Smooth muscle cell (in vitro differentiated cells): ENCODE measurements around the gene RPS6KA2. TPM values are rescaled to one million over a fixed set of nuclear protein-coding genes. Genes with fewer than 3 reads are reported as not detected.

ENCODE experiments used
- DNase-seq: peaks from one replicate; lab custom pipeline; 2025; ENCODE audit not compliant: unreplicated experiment; lab: John Stamatoyannopoulos, UW
- H2AFZ ChIP-seq: fragments of 200-600 bp; sonication (generic); 2 replicates; pipeline ENCODE4 v1.6.0; 2016; ENCODE audit warnings: antibody characterized with exemption, low read depth, mild to moderate bottlenecking
- H3F3A ChIP-seq: fragments of 200-600 bp; sonication (generic); 2 replicates; pipeline ENCODE4 v1.6.0; 2017; ENCODE audit warnings: antibody characterized with exemption, low read depth
- H3K27ac ChIP-seq: fragments of 200-600 bp; sonication (generic); 2 replicates; pipeline ENCODE4 v1.5.1; 2016; ENCODE audit warnings: low read depth, mild to moderate bottlenecking
- H3K27me3 ChIP-seq: fragments of 200-600 bp; sonication (generic); 2 replicates; pipeline ENCODE4 v1.6.1; 2016; ENCODE audit warnings: low read depth, mild to moderate bottlenecking
- H3K36me3 ChIP-seq: fragments of 200-600 bp; sonication (generic); 2 replicates; pipeline ENCODE4 v1.5.1; 2016; ENCODE audit warnings: low read depth
- H3K4me1 ChIP-seq: fragments of 200-600 bp; sonication (generic); 2 replicates; pipeline ENCODE4 v1.5.1; 2016; ENCODE audit warnings: low read depth
- H3K4me2 ChIP-seq: fragments of 200-600 bp; sonication (generic); 2 replicates; pipeline ENCODE4 v1.6.0; 2016; ENCODE audit warnings: mild to moderate bottlenecking
- H3K4me3 ChIP-seq: fragments of 200-600 bp; sonication (generic); 2 replicates; pipeline ENCODE4 v1.5.1; 2016; ENCODE audit warnings: mild to moderate bottlenecking
- H3K79me2 ChIP-seq: fragments of 200-600 bp; sonication (generic); 2 replicates; pipeline ENCODE4 v1.6.0; 2016; ENCODE audit warnings: low read depth, mild to moderate bottlenecking
- H3K9ac ChIP-seq: fragments of 200-600 bp; sonication (generic); 2 replicates; pipeline ENCODE4 v1.6.0; 2016; ENCODE audit warnings: low read depth
- H3K9me3 ChIP-seq: fragments of 200-600 bp; sonication (generic); replicated peaks from 2 replicates; pipeline ENCODE4 v1.5.1; 2016; ENCODE audit warnings: low read depth
- H4K20me1 ChIP-seq: fragments of 200-600 bp; sonication (generic); 2 replicates; pipeline ENCODE4 v1.6.0; 2016; ENCODE audit warnings: low read depth
- CTCF ChIP-seq: fragments of 200-600 bp; sonication (generic); IDR thresholded peaks from 2 replicates; pipeline ENCODE4 v1.5.1; 2017; ENCODE audit warnings: borderline replicate concordance, mild to moderate bottlenecking, antibody characterized with exemption; ENCODE audit not compliant: insufficient read depth, poor library complexity, severe bottlenecking
- WGBS: methylation state at CpG from one replicate; pipeline ENCODE4 v1.1.7; 2016; ENCODE audit warnings: low lambda C conversion rate; 5-methylcytosine and 5-hydroxymethylcytosine counted together
- polyA plus RNA-seq: library from polyadenylated mRNA; unstranded; fragments of >200 nt; fragmentation: Nextera tagmentation; extraction: Ambion mirVana; gene quantifications from 2 replicates; pipeline ENCODE4 v1.2.1, GENCODE V29; 2016
- total RNA-seq: library from RNA; depleted of rRNA; stranded (reverse); fragments of >200 nt; gene quantifications from 2 replicates; pipeline ENCODE4 v1.2.3, GENCODE V29; 2014

The RPS6KA2 gene
- total and polyA plus RNA-seq, 2 experiments from 2014 or later = 7.8 to 10.4 TPM

GRCh38 chr6:166433096-166433495, 194.0 kb downstream of the RPS6KA2 start:
- 96% methylated on average over 10 of the region's 10 CpGs for WGBS
- no peak overlapping the region for H3K27ac ChIP-seq
- TF ChIP-seq CTCF = no peak
- H3K4me1 ChIP-seq = no peaks in the 10 kb centered on the region
- H3K79me2 ChIP-seq = no peaks in the 10 kb centered on the region
- no peaks in the 10 kb centered on the region for H3K9me3 ChIP-seq
- no peak overlapping the region for H2AFZ ChIP-seq
- no peaks in the 10 kb centered on the region for H3F3A ChIP-seq
- no peaks in the 10 kb centered on the region for H4K20me1 ChIP-seq
- no peak overlapping the region for H3K4me2 ChIP-seq
- no peak for DNase-seq
- no peak overlapping the region for H3K9ac ChIP-seq
- no peaks in the 10 kb centered on the region for H3K27me3 ChIP-seq
- H3K4me3 ChIP-seq = no peak overlapping the region
- no peaks in the 10 kb centered on the region for H3K36me3 ChIP-seq

GRCh38 chr6:166430269-166430668, 196.8 kb downstream of the RPS6KA2 start:
- H3K4me1 ChIP-seq = no peaks in the 10 kb centered on the region
- no peaks in the 10 kb centered on the region for H4K20me1 ChIP-seq
- no peaks in the 10 kb centered on the region for H3F3A ChIP-seq
- H3K27ac ChIP-seq = no peak overlapping the region
- WGBS = 97% methylated on average over 17 of the region's 17 CpGs
- H3K4me3 ChIP-seq = no peak overlapping the region
- TF ChIP-seq CTCF = no peak
- no peak overlapping the region for H3K9ac ChIP-seq
- no peak overlapping the region for H3K4me2 ChIP-seq
- H3K9me3 ChIP-seq = no peaks in the 10 kb centered on the region
- H3K79me2 ChIP-seq = no peaks in the 10 kb centered on the region
- no peaks in the 10 kb centered on the region for H3K36me3 ChIP-seq
- DNase-seq = no peak
- no peaks in the 10 kb centered on the region for H3K27me3 ChIP-seq
- no peak overlapping the region for H2AFZ ChIP-seq

GRCh38 chr6:166424431-166424830, 202.6 kb downstream of the RPS6KA2 start:
- DNase-seq = no peak
- Histone ChIP-seq H3K4me3 (no peak overlapping the region), H3K79me2 (no peaks in the 10 kb centered on the region), H2AFZ (no peak overlapping the region), H3K9me3 (no peaks in the 10 kb centered on the region), H3K9ac (no peak overlapping the region), H3K4me1 (no peaks in the 10 kb centered on the region), H3K27me3 (no peaks in the 10 kb centered on the region), H3K4me2 (no peak overlapping the region), H3F3A (no peaks in the 10 kb centered on the region), H3K36me3 (no peaks in the 10 kb centered on the region), H3K27ac (no peak overlapping the region), H4K20me1 (no peaks in the 10 kb centered on the region)
- TF ChIP-seq CTCF = no peak
- WGBS = 92% methylated on average over 12 of the region's 12 CpGs

GRCh38 chr6:166423781-166424180, 203.3 kb downstream of the RPS6KA2 start:
- no peaks in the 10 kb centered on the region for H4K20me1 ChIP-seq
- H3K79me2 ChIP-seq = no peaks in the 10 kb centered on the region
- H3K4me2 ChIP-seq = no peak overlapping the region
- no peak overlapping the region for H3K27ac ChIP-seq
- no peak overlapping the region for H3K9ac ChIP-seq
- no peaks in the 10 kb centered on the region for H3K9me3 ChIP-seq
- no peak overlapping the region for H3K4me3 ChIP-seq
- H3K36me3 ChIP-seq = no peaks in the 10 kb centered on the region
- H3K27me3 ChIP-seq = no peaks in the 10 kb centered on the region
- H3F3A ChIP-seq = no peaks in the 10 kb centered on the region
- DNase-seq = no peak
- WGBS = 94% methylated on average over 7 of the region's 7 CpGs
- no peak for TF ChIP-seq CTCF
- H3K4me1 ChIP-seq = no peaks in the 10 kb centered on the region
- H2AFZ ChIP-seq = no peak overlapping the region
